ENCODE data around the gene RNF34. TPM values are rescaled to one million over a fixed set of nuclear protein-coding genes. Genes with fewer than 3 reads are reported as not detected.
"Not testable (repeated sequence)": the region's sequence is repeated elsewhere in the genome, so short reads cannot be mapped to it uniquely, and the experiment has no call there.

RNF34 gene
- polyA plus RNA-seq, 3 donors = 10.7 to 17.1 (median 12.7) TPM

- WGBS, 3 donors = 91 to 93% (median 91%) methylated on average over 10 of the region's 10 CpGs
- H3K27ac ChIP-seq (ENCODE audit: low read depth, low read length) = no peak overlapping the region
Observed at GRCh38 chr12:121379945-121380344, 20.0 kb upstream of the RNF34 start.

GRCh38 chr12:121383601-121384021 is 16.3 kb upstream of the RNF34 start:
- 81 to 95% (median 93%) methylated on average over 9 of the region's 9 CpGs for WGBS, 3 donors

GRCh38 chr12:121384891-121385290 is 15.0 kb upstream of the RNF34 start:
- not testable (repeated sequence) for H3K27ac ChIP-seq (ENCODE audit: low read depth, low read length)
- 75% methylated on average over 6 of the region's 6 CpGs for WGBS, 3 donors

More at GRCh38 chr12:121383601-121384021, 16.3 kb upstream of the RNF34 start:
- no peak overlapping the region for H3K27ac ChIP-seq (ENCODE audit: low read depth, low read length)

DNA sequence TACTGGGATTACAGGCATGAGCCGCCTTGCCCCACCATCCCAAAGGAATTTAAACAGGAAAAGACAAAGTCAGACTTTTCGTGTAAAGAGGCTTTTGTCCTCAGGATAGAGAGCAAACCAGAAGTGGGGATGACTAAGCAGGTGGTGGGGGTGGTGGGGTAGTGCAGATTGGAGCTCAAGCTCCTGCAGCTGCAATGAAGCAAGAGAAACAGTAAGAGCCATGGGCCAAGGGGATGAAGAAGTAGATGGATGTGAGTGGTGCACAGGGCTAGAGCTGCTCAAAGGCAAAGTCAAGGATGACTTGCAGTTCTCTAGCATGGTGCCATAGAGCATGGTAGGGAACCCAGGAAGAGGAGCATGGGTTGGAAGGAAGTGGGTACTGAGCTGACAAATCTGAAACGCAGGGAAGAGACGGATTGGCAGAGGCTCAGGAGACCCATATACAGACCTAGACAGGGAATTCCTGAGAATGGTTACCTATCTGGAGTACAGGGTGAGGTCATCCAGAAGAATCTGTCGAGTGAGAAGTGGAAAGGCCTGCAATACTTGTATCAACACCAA is 11.4 kb upstream of the RNF34 start:
- no peak overlapping the region for H3K27ac ChIP-seq (ENCODE audit: low read depth, low read length)
- WGBS, 3 donors = 57 to 73% (median 65%) methylated on average over 5 of the region's 5 CpGs

DNA sequence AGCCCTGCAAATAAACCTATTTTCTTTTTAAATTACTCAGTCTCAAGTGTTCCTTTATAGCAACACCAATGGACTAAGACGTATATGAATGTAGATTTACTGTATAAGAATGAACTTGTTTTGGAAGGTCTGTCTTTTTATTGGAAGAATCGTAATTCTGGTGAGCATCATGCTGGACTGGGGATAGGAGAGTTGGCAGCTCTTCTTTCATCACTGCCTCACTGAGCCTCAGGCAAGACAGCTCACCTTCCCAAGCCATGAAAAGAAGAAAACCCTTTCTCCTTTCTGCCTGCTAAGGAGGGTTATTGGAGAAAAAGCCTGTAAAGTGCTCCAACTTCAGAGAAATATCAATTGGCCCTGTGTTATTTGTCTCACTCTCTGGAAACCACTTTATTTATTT is 9.1 kb upstream of the RNF34 start:
- 89 to 97% (median 96%) methylated on average over 2 of the region's 2 CpGs for WGBS, 3 donors
- H3K27ac ChIP-seq (ENCODE audit: low read depth, low read length) = no peak overlapping the region

- 48 to 73% (median 52%) methylated on average over 10 of the region's 10 CpGs for WGBS, 3 donors
- no peak overlapping the region for H3K27ac ChIP-seq (ENCODE audit: low read depth, low read length)
Observed at GRCh38 chr12:121391619-121392324, 8.1 kb upstream of the RNF34 start.

DNA sequence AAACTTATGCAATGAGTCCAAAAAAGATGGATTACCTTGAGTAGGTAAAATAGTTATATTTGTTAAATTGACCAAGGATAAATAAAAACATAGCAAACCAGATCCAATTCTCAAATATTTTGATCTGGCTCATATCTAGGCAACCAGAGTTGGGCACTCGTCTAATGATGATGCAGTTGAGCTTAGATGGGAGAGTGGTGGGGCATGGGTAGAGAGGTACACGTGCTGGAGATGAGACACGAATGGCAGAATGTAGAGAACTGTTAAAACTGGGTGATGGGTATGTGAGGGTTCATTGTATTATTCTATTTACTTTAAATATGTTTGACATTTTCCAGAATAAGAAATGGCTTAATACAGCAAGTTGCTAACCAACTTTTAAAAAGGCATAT is 7.6 kb upstream of the RNF34 start:
- H3K27ac ChIP-seq (ENCODE audit: low read depth, low read length) = no peak overlapping the region
- WGBS, 3 donors = 87 to 90% (median 88%) methylated on average over 3 of the region's 3 CpGs

DNA sequence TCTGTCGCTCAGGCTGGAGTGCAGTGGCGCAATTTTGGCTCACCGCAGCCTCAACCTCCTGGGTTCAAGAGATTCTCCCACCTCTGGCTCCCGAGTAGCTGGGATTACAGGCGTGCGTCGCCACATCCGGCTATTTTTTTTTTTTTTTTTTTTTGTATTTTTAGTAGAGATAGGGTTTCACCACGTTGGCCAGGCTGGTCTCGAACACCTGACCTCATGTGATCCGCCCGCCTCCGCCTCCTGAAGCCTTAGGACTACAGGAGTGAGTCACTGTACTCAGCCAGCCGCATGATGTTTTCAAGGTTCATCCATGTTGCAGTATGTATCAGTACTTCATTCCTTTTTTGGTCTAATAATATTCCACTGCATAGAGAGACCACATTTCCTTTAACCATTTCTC is 2.4 kb upstream of the RNF34 start:
- WGBS, 3 donors = 95 to 97% (median 96%) methylated on average over 14 of the region's 14 CpGs
- H3K27ac ChIP-seq (ENCODE audit: low read depth, low read length) = no peak overlapping the region

GRCh38 chr12:121398355-121398754 is 1.6 kb upstream of the RNF34 start:
- H3K27ac ChIP-seq (ENCODE audit: low read depth, low read length) = no peak overlapping the region
- WGBS, 3 donors = 95 to 97% (median 96%) methylated on average over 5 of the region's 5 CpGs

DNA sequence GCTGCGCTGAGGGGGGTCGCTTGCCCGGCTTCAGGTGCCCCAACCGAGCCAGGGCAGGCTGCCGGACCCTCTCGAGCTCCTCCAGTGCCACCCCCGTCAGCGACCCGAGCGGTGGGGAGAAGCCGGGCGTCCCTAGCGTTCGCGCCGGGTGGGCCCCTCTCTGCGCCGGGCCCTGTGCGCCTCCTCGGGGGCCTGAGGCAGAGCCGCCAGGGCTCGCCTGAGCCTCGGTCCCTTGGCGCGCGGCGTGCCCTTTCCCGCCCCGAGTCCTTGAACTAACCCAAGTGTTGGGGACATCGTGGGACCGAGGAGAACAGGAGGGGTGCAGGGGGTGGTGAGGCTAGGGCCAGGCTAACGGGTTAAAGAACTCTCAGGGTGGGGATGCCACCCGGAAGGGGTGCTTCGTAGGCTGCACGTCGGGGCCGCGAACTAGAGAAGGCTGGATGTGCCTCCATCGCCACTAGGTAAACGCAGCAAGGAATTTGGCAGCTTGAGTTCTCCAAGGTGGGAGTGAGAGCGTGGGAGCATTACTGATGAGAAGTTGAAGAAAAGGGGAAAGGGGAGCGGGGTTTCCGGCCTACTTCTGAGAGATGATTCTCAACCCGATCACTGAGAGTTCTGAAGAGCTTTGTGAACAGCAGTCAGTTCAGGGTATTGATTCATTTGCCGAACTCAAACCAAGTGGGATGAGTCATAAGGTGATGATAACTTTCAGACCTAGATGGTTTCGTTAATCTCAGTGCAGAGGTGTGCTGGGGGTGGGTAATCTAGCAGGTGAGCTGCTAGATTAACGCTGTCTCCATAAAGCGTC is 618 bp downstream of the RNF34 start:
- 1 to 2% (median 1%) methylated on average over 46 to 48 of the region's 48 CpGs for WGBS, 3 donors

GRCh38 chr12:121403721-121404120 is 3.8 kb downstream of the RNF34 start:
- no peak overlapping the region for H3K27ac ChIP-seq (ENCODE audit: low read depth, low read length)
- WGBS, 3 donors = 94 to 96% (median 95%) methylated on average over 5 of the region's 5 CpGs

More for the DNA sequence above, 618 bp downstream of the RNF34 start:
- no peak overlapping the region for H3K27ac ChIP-seq (ENCODE audit: low read depth, low read length)

- 80 to 100% (median 100%) methylated on average over 1 of the region's 1 CpG for WGBS, 3 donors
- H3K27ac ChIP-seq (ENCODE audit: low read depth, low read length) = no peak overlapping the region
Observed at GRCh38 chr12:121404734-121405133, 4.8 kb downstream of the RNF34 start.

DNA sequence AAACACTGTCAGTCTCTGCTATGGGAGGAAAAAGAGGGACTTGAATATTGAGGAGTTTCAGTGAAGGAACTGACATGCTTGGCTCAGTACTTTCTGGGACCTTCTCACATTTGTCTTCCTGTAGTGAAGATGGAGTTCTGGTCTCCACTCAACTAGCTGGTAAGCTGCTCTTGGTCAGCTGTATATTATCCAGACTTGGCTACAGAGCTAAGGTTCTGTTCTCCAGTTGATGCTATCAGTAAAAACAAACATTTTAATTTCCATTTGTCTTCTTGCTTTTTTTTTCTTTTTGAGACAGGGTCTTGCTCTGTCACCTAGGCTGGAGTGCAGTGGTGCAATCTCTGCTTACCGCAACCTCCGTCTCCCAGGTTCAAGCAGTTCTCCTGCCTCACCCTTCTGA is 5.3 kb downstream of the RNF34 start:
- no peak overlapping the region for H3K27ac ChIP-seq (ENCODE audit: low read depth, low read length)
- WGBS, 3 donors = 75 to 98% (median 96%) methylated on average over 2 of the region's 2 CpGs

- no peak overlapping the region for H3K27ac ChIP-seq (ENCODE audit: low read depth, low read length)
- 79 to 93% (median 93%) methylated on average over 1 of the region's 1 CpG for WGBS, 3 donors
Observed at GRCh38 chr12:121413917-121414316, 14.0 kb downstream of the RNF34 start.

- 91 to 93% (median 92%) methylated on average over 6 of the region's 6 CpGs for WGBS, 3 donors
- H3K27ac ChIP-seq (ENCODE audit: low read depth, low read length) = no peak overlapping the region
Observed at GRCh38 chr12:121417847-121418246, 17.9 kb downstream of the RNF34 start.

- WGBS, 3 donors = 87 to 95% (median 93%) methylated on average over 6 of the region's 6 CpGs
- no peak overlapping the region for H3K27ac ChIP-seq (ENCODE audit: low read depth, low read length)
Observed at GRCh38 chr12:121420109-121420508, 20.2 kb downstream of the RNF34 start.

GRCh38 chr12:121423253-121423652 is 23.3 kb downstream of the RNF34 start:
- WGBS, 3 donors = 91 to 96% (median 95%) methylated on average over 14 of the region's 14 CpGs
- no peak overlapping the region for H3K27ac ChIP-seq (ENCODE audit: low read depth, low read length)

GRCh38 chr12:121423682-121424623 is 24.0 kb downstream of the RNF34 start:
- WGBS, 3 donors = 93 to 94% (median 93%) methylated on average over 13 of the region's 13 CpGs
- H3K27ac ChIP-seq (ENCODE audit: low read depth, low read length) = no peak overlapping the region

Measured in adipose tissue (tissue), 3 donors.